ENCODE data around the gene PHLPP1.

Gene PHLPP1

GRCh38 chr18:62810682-62811081, 95.3 kb downstream of the PHLPP1 start:
- no peak overlapping the region for H3K4me3 ChIP-seq (ENCODE audit: low read depth, low read length)
- peaks cover 47% of the 10 kb centered on the region for H3K4me1 ChIP-seq (ENCODE audit: control insufficient read depth, insufficient read depth, low read length)
- no peaks in the 10 kb centered on the region for H3K9me3 ChIP-seq (ENCODE audit: control insufficient read depth, insufficient read depth, low read depth, low read length)
- no peaks in the 10 kb centered on the region; a peak in 2 of 3 replicates for H3K36me3 ChIP-seq (ENCODE audit: control insufficient read depth in 2 of 2, insufficient read depth in 1 of 2, low read length in 2 of 2)
- CTCF ChIA-PET, result interaction anchor here (1.0 kb wide), 1 partner anchor 64 kb away, joined by 3 read pairs; no protein-coding TSS in a partner anchor
- no peak for TF ChIP-seq ZNF266 (tag by site-specific recombination; IDR thresholded peaks at IDR 0.05; ENCODE audit: low read depth)
- no peak for TF ChIP-seq ZNF114 (tag by site-specific recombination; IDR thresholded peaks at IDR 0.05)
- TF ChIP-seq SCRT1 (tag by site-specific recombination; IDR thresholded peaks at IDR 0.05; ENCODE audit: borderline replicate concordance), result no peak
- no peak for TF ChIP-seq GLI4 (tag by site-specific recombination; IDR thresholded peaks at IDR 0.05)
- no peak for TF ChIP-seq KLF8 (tag by site-specific recombination; IDR thresholded peaks at IDR 0.05)
- TF ChIP-seq ZIC2 (tag by site-specific recombination; IDR thresholded peaks at IDR 0.05), result no peak
- TF ChIP-seq ZNF354C (tag by site-specific recombination; IDR thresholded peaks at IDR 0.05; ENCODE audit: borderline replicate concordance, low read depth), result no peak
- no peak for TF ChIP-seq ZNF23 (tag by site-specific recombination; IDR thresholded peaks at IDR 0.05; ENCODE audit: borderline replicate concordance)
- TF ChIP-seq REPIN1 (tag by site-specific recombination; IDR thresholded peaks at IDR 0.05; ENCODE audit: low read depth), result no peak
- TF ChIP-seq ZNF26 (tag by site-specific recombination; IDR thresholded peaks at IDR 0.05), result no peak
- no peak for TF ChIP-seq ZNF654 (tag by site-specific recombination; IDR thresholded peaks at IDR 0.05; ENCODE audit: low read depth)
- no peak for TF ChIP-seq ZNF391 (tag by site-specific recombination; IDR thresholded peaks at IDR 0.05; ENCODE audit: borderline replicate concordance, low read depth)
- no peak for TF ChIP-seq ZNF785 (tag by site-specific recombination; IDR thresholded peaks at IDR 0.05)
- H3K27ac ChIP-seq (ENCODE audit: extremely low read depth, low read depth, low read length), result no peak overlapping the region
- POLR2A ChIA-PET, result no interaction called here

GRCh38 chr18:62811674-62812073, 96.3 kb downstream of the PHLPP1 start:
- H3K27ac ChIP-seq (ENCODE audit: extremely low read depth, low read depth, low read length), result no peak overlapping the region
- ChIA-PET POLR2A (interaction anchor here (0.6 to 1.2 kb wide), 2 partner anchors 10 to 97 kb away, joined by 4 read pairs; partner anchors contain the start of gene PHLPP1), CTCF (interaction anchor here (0.6 kb wide), 1 partner anchor 16 kb away, joined by 3 read pairs; no protein-coding TSS in a partner anchor)
- peaks cover 43% of the 10 kb centered on the region for H3K4me1 ChIP-seq (ENCODE audit: control insufficient read depth, insufficient read depth, low read length)
- H3K4me3 ChIP-seq (ENCODE audit: low read depth, low read length), result no peak overlapping the region
- TF ChIP-seq ZNF18 (tag by site-specific recombination; IDR thresholded peaks at IDR 0.05) (no peak), PRDM6 (tag by site-specific recombination; IDR thresholded peaks at IDR 0.05) (peak; percentile 12)
- H3K36me3 ChIP-seq (ENCODE audit: control insufficient read depth in 2 of 2, insufficient read depth in 1 of 2, low read length in 2 of 2), result no peaks in the 10 kb centered on the region; a peak in 1 of 3 replicates
- no peaks in the 10 kb centered on the region for H3K9me3 ChIP-seq (ENCODE audit: control insufficient read depth, insufficient read depth, low read depth, low read length)

GRCh38 chr18:62812242-62812641, 96.9 kb downstream of the PHLPP1 start:
- Histone ChIP-seq H3K9me3 (ENCODE audit: control insufficient read depth, insufficient read depth, low read depth, low read length) (no peaks in the 10 kb centered on the region), H3K36me3 (ENCODE audit: control insufficient read depth in 2 of 2, insufficient read depth in 1 of 2, low read length in 2 of 2) (no peaks in the 10 kb centered on the region; a peak in 1 of 3 replicates), H3K4me1 (ENCODE audit: control insufficient read depth, insufficient read depth, low read length) (peaks cover 43% of the 10 kb centered on the region), H3K4me3 (ENCODE audit: low read depth, low read length) (no peak overlapping the region), H3K27ac (ENCODE audit: extremely low read depth, low read depth, low read length) (no peak overlapping the region)
- POLR2A ChIA-PET, result interaction anchor here (0.6 to 1.2 kb wide), 3 partner anchors 9 to 97 kb away, joined by 3 to 4 read pairs (median 4); partner anchors contain the start of gene PHLPP1
- TF ChIP-seq TRIM28 (IDR thresholded peaks at IDR 0.05; ENCODE audit: borderline replicate concordance, low read length) (0 out of 2 replicates have a peak, but pooled peaks have one; percentile 51), ZNF473 (tag by site-specific recombination; IDR thresholded peaks at IDR 0.05) (no peak), ZNF843 (tag by site-specific recombination; IDR thresholded peaks at IDR 0.05) (0 out of 2 replicates have a peak, but pooled peaks have one; percentile 17), ZNF629 (tag by site-specific recombination; IDR thresholded peaks at IDR 0.05) (peak; percentile 56; the same call in 1 of the 2 replicates), ZFP37 (tag by site-specific recombination; IDR thresholded peaks at IDR 0.05) (no peak), GLIS2 (tag by site-specific recombination; IDR thresholded peaks at IDR 0.05) (no peak), ZNF658 (tag by site-specific recombination; IDR thresholded peaks at IDR 0.05) (no peak), ZBTB21 (tag by site-specific recombination; IDR thresholded peaks at IDR 0.05) (0 out of 2 replicates have a peak, but pooled peaks have one; percentile 24)
- CTCF ChIA-PET, result no interaction called here
